MCF 10A (cell line): ENCODE measurements around the gene DTX1. TPM values are rescaled to one million over a fixed set of nuclear protein-coding genes. Genes with fewer than 3 reads are reported as not detected.

Experiments
- BruUV-seq: library from RNA; stranded (reverse); fragments of 400-500 nt; replicated peaks from 2 replicates; lab custom pipeline; 2021; lab: Mats Ljungman, UMichigan
- CTCF ChIA-PET: fragments of 300-600 bp; sonication (Branson Sonifier 250); formaldehyde crosslinking; extraction: SDS; loops from one replicate; lab custom pipeline; 2021; ENCODE audit warnings: antibody characterized with exemption, inconsistent platforms; lab: Yijun Ruan, JAX
- POLR2A ChIA-PET: fragments of 300-600, 350-650 bp; sonication (Branson Sonifier 250); formaldehyde crosslinking; extraction: SDS; loops from one replicate; lab custom pipeline; 2020; ENCODE audit warnings: antibody characterized with exemption, inconsistent platforms; lab: Yijun Ruan, JAX
- DNase-seq: peaks from one replicate; pipeline ENCODE4 v3.0.0-alpha.2; 2018; ENCODE audit not compliant: unreplicated experiment
- H3K27ac Mint-ChIP-seq: one replicate; pipeline ENCODE4 v1.8.0; 2022; ENCODE audit warnings: mild to moderate bottlenecking, low read depth, mixed read lengths; ENCODE audit not compliant: unreplicated experiment
- H3K27me3 Mint-ChIP-seq: one replicate; pipeline ENCODE4 v1.8.0; 2022; ENCODE audit warnings: mixed read lengths; ENCODE audit not compliant: insufficient read depth, unreplicated experiment
- H3K36me3 Mint-ChIP-seq: one replicate; pipeline ENCODE4 v1.8.0; 2022; ENCODE audit warnings: mild to moderate bottlenecking, moderate library complexity, mixed read lengths; ENCODE audit not compliant: insufficient read depth, unreplicated experiment
- H3K4me1 Mint-ChIP-seq: one replicate; pipeline ENCODE4 v1.8.0; 2022; ENCODE audit warnings: mixed read lengths; ENCODE audit not compliant: insufficient read depth, unreplicated experiment
- H3K4me3 Mint-ChIP-seq: one replicate; pipeline ENCODE4 v1.8.0; 2022; ENCODE audit warnings: mild to moderate bottlenecking, moderate library complexity, mixed read lengths; ENCODE audit not compliant: unreplicated experiment
- H3K9me3 Mint-ChIP-seq: one replicate; pipeline ENCODE4 v1.8.0; 2022; ENCODE audit warnings: mixed read lengths; ENCODE audit not compliant: unreplicated experiment
- intact Hi-C: fragments of 100-400 bp; cut with micrococcal nuclease; formaldehyde crosslinking; loops from 2 replicates; pipeline ENCODE4 v1.14.1; 2022
- total RNA-seq: library from RNA; stranded (reverse); gene quantifications from 2 replicates; pipeline ENCODE4 v1.2.3, GENCODE V29; 2022
- TF ChIP-seq, protein P1 (sequence below): fragments of 200-600 bp; IDR thresholded peaks from one replicate; pipeline ENCODE4 v1.8.0; 2022; ENCODE audit warnings: antibody characterized with exemption, mild to moderate bottlenecking; ENCODE audit not compliant: unreplicated experiment

DTX1 gene
- total RNA-seq, 1 experiment from 2014 or later = not detected

DNA sequence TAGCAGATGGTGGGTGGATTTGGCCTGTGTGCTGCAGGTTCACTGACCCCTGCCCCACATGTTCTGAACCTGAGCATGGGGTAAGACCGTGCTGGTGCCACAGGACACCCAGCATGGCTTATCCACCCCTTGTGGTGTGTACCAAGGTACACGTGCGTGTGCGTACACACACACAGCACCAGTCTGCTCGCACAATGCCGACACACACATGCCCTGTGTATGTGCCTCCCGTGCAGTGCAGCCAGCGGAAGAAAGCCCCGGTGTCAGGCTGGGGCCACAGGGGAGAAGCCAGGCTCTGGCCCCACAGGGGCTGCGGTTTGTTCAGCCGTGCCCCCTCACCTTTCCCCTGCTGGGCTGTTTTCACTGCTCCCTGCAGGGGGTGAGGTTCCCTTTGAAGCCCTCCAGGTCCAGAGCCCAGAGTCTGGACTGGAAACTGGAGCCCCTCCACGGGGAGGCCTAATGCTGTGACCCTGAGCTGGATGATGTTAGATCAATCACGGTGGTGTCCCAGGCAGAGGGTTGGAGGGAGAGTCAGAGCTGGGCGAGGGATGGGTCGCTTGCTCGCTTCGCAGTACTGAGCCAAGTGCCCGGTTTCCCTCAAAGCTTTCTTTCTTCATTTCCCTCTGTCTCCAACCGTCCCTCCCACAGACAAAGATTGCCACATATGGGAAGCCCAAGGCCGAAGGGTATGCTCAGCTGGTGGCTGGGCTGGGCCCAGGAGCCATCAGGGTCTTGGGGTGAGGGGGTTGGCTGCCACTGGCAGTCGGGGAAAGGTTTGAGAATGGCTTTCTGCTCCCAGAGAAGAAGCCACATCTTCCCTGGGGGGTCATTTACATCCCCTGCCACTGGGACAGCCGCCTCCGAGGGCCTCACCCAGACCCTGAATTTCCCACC lies 6.2 kb downstream of the DTX1 start:
- ChIA-PET POLR2A (no interaction called here), CTCF (interaction anchor here (1.1 to 4.4 kb wide), 2 partner anchors 14 to 23 kb away, joined by 3 to 21 read pairs; no protein-coding TSS in a partner anchor)
- Mint-ChIP-seq H3K4me3 (no peak overlapping the region), H3K4me1 (no peaks in the 10 kb centered on the region), H3K27me3 (peaks cover 13% of the 10 kb centered on the region), H3K36me3 (no peaks in the 10 kb centered on the region), H3K9me3 (no peaks in the 10 kb centered on the region), H3K27ac (no peak overlapping the region)
- intact Hi-C loops = no loop called here
- BruUV-seq = no TSS peak
- TF ChIP-seq, protein P1, sequence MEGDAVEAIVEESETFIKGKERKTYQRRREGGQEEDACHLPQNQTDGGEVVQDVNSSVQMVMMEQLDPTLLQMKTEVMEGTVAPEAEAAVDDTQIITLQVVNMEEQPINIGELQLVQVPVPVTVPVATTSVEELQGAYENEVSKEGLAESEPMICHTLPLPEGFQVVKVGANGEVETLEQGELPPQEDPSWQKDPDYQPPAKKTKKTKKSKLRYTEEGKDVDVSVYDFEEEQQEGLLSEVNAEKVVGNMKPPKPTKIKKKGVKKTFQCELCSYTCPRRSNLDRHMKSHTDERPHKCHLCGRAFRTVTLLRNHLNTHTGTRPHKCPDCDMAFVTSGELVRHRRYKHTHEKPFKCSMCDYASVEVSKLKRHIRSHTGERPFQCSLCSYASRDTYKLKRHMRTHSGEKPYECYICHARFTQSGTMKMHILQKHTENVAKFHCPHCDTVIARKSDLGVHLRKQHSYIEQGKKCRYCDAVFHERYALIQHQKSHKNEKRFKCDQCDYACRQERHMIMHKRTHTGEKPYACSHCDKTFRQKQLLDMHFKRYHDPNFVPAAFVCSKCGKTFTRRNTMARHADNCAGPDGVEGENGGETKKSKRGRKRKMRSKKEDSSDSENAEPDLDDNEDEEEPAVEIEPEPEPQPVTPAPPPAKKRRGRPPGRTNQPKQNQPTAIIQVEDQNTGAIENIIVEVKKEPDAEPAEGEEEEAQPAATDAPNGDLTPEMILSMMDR = no peak
- no peak for DNase-seq

DNA sequence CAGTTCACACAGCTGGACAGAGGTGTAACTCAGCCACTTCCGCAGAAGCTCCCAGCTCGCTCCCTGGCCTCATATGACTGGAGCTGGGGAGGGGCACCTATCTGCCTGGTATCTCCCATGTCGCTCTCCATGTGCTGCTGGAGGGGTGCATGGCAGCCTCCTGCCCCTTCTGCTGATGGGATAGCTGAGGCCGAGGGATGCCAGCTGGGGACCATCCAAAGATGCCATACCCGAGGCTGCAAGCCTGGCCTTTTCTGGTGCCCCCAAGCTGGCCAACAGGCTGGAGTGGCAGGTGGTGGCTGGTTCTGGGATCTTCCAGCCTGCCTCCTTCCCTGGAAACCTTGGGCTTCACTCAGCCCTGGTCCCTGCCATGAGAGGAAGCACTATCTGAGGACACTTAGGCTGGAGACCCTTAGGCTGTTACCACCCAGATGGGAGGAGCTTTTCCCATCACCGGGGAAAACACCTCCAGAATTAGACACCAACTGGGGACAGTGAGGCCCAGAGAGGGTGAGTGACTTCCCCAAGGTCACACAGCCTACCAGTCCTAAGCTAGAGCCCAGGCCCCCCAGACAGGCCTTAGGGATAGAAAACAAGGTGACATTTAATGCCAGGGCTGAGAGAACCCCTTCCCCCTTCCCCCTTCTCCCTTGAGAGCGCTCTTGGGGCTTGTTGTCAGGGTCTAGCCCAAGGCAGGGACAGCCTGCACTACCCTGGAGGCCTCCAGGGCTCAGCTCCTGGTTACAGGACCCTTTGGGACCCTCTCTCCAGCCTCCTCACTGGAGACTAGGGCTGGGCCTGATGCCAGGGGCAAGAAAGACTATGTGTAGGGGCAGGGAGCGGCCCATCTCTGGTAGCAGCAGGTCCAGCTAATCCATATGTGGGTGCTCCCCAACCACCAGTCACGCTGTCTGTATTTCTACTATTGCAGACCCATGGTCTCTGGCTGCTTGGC lies 7.1 kb downstream of the DTX1 start:
- no TSS peak for BruUV-seq
- H3K4me1 Mint-ChIP-seq = no peaks in the 10 kb centered on the region
- H3K9me3 Mint-ChIP-seq = no peaks in the 10 kb centered on the region
- H3K27ac Mint-ChIP-seq = no peak overlapping the region
- POLR2A ChIA-PET = no interaction called here
- intact Hi-C loops = no loop called here
- TF ChIP-seq, protein P1 = no peak
- no peaks in the 10 kb centered on the region for H3K36me3 Mint-ChIP-seq
- H3K27me3 Mint-ChIP-seq = peaks cover 13% of the 10 kb centered on the region
- DNase-seq = no peak
- CTCF ChIA-PET = interaction anchor here (0.5 to 4.4 kb wide), 3 partner anchors 15 to 133 kb away, joined by 3 to 21 read pairs (median 3); no protein-coding TSS in a partner anchor
- no peak overlapping the region for H3K4me3 Mint-ChIP-seq

DNA sequence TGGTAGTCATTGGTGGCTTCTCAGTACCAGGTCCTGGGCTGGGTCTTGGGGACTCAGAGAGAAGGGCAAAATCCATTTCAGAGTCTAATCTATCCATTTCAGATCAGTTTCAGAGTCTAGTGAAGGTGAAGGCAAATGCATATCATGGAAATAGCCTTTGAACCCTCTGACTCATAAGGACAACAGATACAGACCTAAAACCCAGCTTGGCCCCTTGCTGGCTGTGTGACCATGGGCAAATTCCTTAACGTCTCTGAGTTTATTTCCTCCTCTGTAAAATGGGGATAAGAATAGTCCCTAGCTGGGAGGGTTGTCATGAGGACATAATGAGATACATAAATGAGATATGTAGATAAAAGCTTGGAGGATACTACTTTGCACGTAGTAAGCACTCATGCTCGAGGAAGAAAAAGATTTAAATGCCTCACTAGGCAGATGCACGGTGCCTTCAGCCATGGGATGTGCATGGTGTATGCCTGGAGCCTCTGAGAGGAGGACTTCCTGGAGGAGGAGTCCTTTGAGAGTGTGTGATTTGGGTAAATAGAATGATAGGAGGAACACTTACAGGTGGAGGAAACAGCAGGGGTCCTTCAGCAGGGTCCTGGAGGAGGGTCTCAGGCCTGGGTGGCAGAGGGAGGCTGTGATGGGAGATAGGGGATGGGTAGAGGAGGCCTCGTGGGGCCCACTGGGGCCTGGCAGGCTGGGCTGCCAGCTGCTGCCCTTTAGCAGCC lies 8.0 kb downstream of the DTX1 start:
- ChIA-PET CTCF (interaction anchor here (0.6 to 4.4 kb wide), 4 partner anchors 16 to 109 kb away, joined by 3 to 21 read pairs (median 4); no protein-coding TSS in a partner anchor), POLR2A (no interaction called here)
- Mint-ChIP-seq H3K27ac (no peak overlapping the region), H3K4me3 (no peak overlapping the region), H3K9me3 (no peaks in the 10 kb centered on the region), H3K27me3 (peaks cover 13% of the 10 kb centered on the region), H3K4me1 (no peaks in the 10 kb centered on the region), H3K36me3 (no peaks in the 10 kb centered on the region)
- TF ChIP-seq, protein P1 = no peak
- DNase-seq = no peak
- intact Hi-C loops = no loop called here
- no TSS peak for BruUV-seq
